Muscle of leg (tissue), 16 donors: Measurements from ENCODE around the gene CCHCR1. TPM values are rescaled to one million over a fixed set of nuclear protein-coding genes. Genes with fewer than 3 reads are reported as not detected.
"Not testable (repeated sequence)": the region's sequence is repeated elsewhere in the genome, so short reads cannot be mapped to it uniquely, and the experiment has no call there.

Source experiments
- DNase-seq: peaks from one replicate; pipeline ENCODE4 v3.0.0; 2013
- H3K27ac ChIP-seq: one replicate; pipeline ENCODE4 v1.5.1; 2013; ENCODE audit warnings: mild to moderate bottlenecking, low read length, control low read depth
- H3K27me3 ChIP-seq: one replicate; pipeline ENCODE4 v1.6.1; 2013; ENCODE audit warnings: low read length; ENCODE audit not compliant: control insufficient read depth, insufficient read depth
- H3K36me3 ChIP-seq: one replicate; pipeline ENCODE4 v1.6.1; 2013; ENCODE audit warnings: low read length; ENCODE audit not compliant: control insufficient read depth, insufficient read depth
- H3K4me1 ChIP-seq: one replicate; pipeline ENCODE4 v1.6.1; 2013; ENCODE audit warnings: low read length; ENCODE audit not compliant: control insufficient read depth, insufficient read depth
- H3K4me3 ChIP-seq: one replicate; pipeline ENCODE4 v1.5.1; 2013; ENCODE audit warnings: low read length, control low read depth
- H3K9me3 ChIP-seq: replicated peaks from 2 replicates; pipeline ENCODE4 v1.6.1; 2013; ENCODE audit warnings: low read depth, low read length; ENCODE audit not compliant: control insufficient read depth
- WGBS: methylation state at CpG from one replicate; pipeline ENCODE4 v1.1.5; 2013; ENCODE audit warnings: missing lambda C conversion rate; ENCODE audit not compliant: insufficient coverage; 5-methylcytosine and 5-hydroxymethylcytosine counted together
- long read RNA-seq, 11 donors: transcript quantifications; one replicate each; lab custom pipeline, GENCODE V29; 2026
- polyA plus RNA-seq, 8 donors: library from polyadenylated mRNA; unstranded; fragments of 120-200 nt; gene quantifications; one replicate each; pipeline versions ENCODE4 v1.2.1 to v1.2.3, GENCODE V29; 2013; ENCODE audit warnings: inconsistent platforms in 1 of 8, low replicate concordance in 1 of 8; ENCODE audit not compliant: insufficient read length in 8 of 8, insufficient read depth in 1 of 8
- total RNA-seq: library from RNA; stranded (reverse); fragments of 120-200 nt; gene quantifications from one replicate; pipeline ENCODE4 v1.2.4, GENCODE V29; 2013

Gene CCHCR1
- 16.4 TPM for total RNA-seq
- 10 to 100 TPM; 15.1 to 21.2 (median 17.6) TPM for polyA plus RNA-seq
- long read RNA-seq, donor 1, result 0 reads
- long read RNA-seq, donor 2, result 0 reads
- long read RNA-seq, donor 3, partial matches to known transcripts, result 0 of 1 reads
- long read RNA-seq, donor 3, other reads (novel, unspliced or antisense), result 0 of 1 reads
- long read RNA-seq, donor 4, result 0 reads
- long read RNA-seq, donor 5, partial matches to known transcripts, result 0 of 1 reads
- long read RNA-seq, donor 5, other reads (novel, unspliced or antisense), result 0 of 1 reads
- long read RNA-seq, donor 6, result 0 reads
- long read RNA-seq, donor 7, partial matches to known transcripts, result 0 of 8 reads
- long read RNA-seq, donor 7, other reads (novel, unspliced or antisense), result 7 of 8 reads
- long read RNA-seq, donor 8, result 0 reads
- long read RNA-seq, donor 9, partial matches to known transcripts, result 0 of 1 reads
- long read RNA-seq, donor 9, other reads (novel, unspliced or antisense), result 0 of 1 reads
- long read RNA-seq, donor 10, result 0 reads
- long read RNA-seq, donor 11, result 0 reads

- H3K27me3 ChIP-seq, result no peaks in the 10 kb centered on the region
- peak within 1 kb of the TSS; percentile 84 for H3K4me3 ChIP-seq
- H3K4me1 ChIP-seq, result peaks cover 17% of the 10 kb centered on the region
- no peak for DNase-seq
- H3K9me3 ChIP-seq, result no peaks in the 10 kb centered on the region
- H3K27ac ChIP-seq, result peak within 1 kb of the TSS; percentile 91
- WGBS, result 3% methylated on average over 14 of the region's 14 CpGs
- peaks cover 27% of the 10 kb centered on the region for H3K36me3 ChIP-seq
These were observed at the start of gene CCHCR1 for GRCh38 chr6:31157513-31158139. Gene CCHCR1, minus strand, starts transcription at chr6:31157802. Its CDS starts 202 bp downstream, at chr6:31157600.

- no peak overlapping the region for H3K4me3 ChIP-seq
- H3K9me3 ChIP-seq, result no peaks in the 10 kb centered on the region
- peaks cover 4% of the 10 kb centered on the region for H3K4me1 ChIP-seq
- WGBS, result 50% methylated on average over 1 of the region's 2 CpGs
- no peak overlapping the region for H3K27ac ChIP-seq
- DNase-seq, result no peak
- H3K27me3 ChIP-seq, result no peaks in the 10 kb centered on the region
- H3K36me3 ChIP-seq, result no peaks in the 10 kb centered on the region
These were observed 48.0 kb upstream of the CCHCR1 start for GRCh38 chr6:31205638-31206037.

- no peak for DNase-seq
- peaks cover 4% of the 10 kb centered on the region for H3K4me1 ChIP-seq
- H3K27ac ChIP-seq, result no peak overlapping the region
- H3K36me3 ChIP-seq, result no peaks in the 10 kb centered on the region
- no peaks in the 10 kb centered on the region for H3K9me3 ChIP-seq
- no peaks in the 10 kb centered on the region for H3K27me3 ChIP-seq
- no peak overlapping the region for H3K4me3 ChIP-seq
- 79% methylated on average over 2 of the region's 4 CpGs for WGBS
These were observed 47.1 kb upstream of the CCHCR1 start for GRCh38 chr6:31204751-31205145.

- no CpG with 5 or more reads among the region's 5 CpGs for WGBS
- no peak for DNase-seq
- Histone ChIP-seq H3K9me3 (no peaks in the 10 kb centered on the region), H3K4me1 (peaks cover 4% of the 10 kb centered on the region), H3K36me3 (no peaks in the 10 kb centered on the region), H3K27me3 (no peaks in the 10 kb centered on the region), H3K4me3 (peak overlapping the region; percentile 2), H3K27ac (peak overlapping the region; percentile 16)
These were observed 45.9 kb upstream of the CCHCR1 start for GRCh38 chr6:31203345-31203979.

- Histone ChIP-seq H3K27ac (no peak overlapping the region), H3K4me1 (peaks cover 9% of the 10 kb centered on the region), H3K36me3 (no peaks in the 10 kb centered on the region), H3K4me3 (no peak overlapping the region), H3K9me3 (no peaks in the 10 kb centered on the region), H3K27me3 (no peaks in the 10 kb centered on the region)
- 49% methylated on average over 3 of the region's 11 CpGs for WGBS
- DNase-seq, result no peak
These were observed 44.9 kb upstream of the CCHCR1 start for GRCh38 chr6:31202259-31203166.

GRCh38 chr6:31199105-31199452 lies 41.5 kb upstream of the CCHCR1 start:
- not testable (repeated sequence) for H3K36me3 ChIP-seq, H3K4me3 ChIP-seq, H3K27me3 ChIP-seq, DNase-seq, H3K27ac ChIP-seq, H3K9me3 ChIP-seq
- no CpG with 5 or more reads among the region's 4 CpGs for WGBS
- H3K4me1 ChIP-seq, result peaks cover 13% of the 10 kb centered on the region

GRCh38 chr6:31197559-31198305 lies 40.1 kb upstream of the CCHCR1 start:
- peak overlapping the region; percentile 96 for H3K27ac ChIP-seq
- H3K4me1 ChIP-seq, result peaks cover 13% of the 10 kb centered on the region
- no peaks in the 10 kb centered on the region for H3K36me3 ChIP-seq
- DNase-seq, result peak; percentile 92
- under 1% methylated on average over 41 of the region's 45 CpGs for WGBS
- peak overlapping the region; percentile 77 for H3K4me3 ChIP-seq
- no peaks in the 10 kb centered on the region for H3K9me3 ChIP-seq
- H3K27me3 ChIP-seq, result no peaks in the 10 kb centered on the region

- peak overlapping the region; percentile 96 for H3K27ac ChIP-seq
- 53% methylated on average over 9 of the region's 25 CpGs for WGBS
- not testable (repeated sequence) for H3K4me1 ChIP-seq
These were observed 38.8 kb upstream of the CCHCR1 start for GRCh38 chr6:31196251-31197022.

More at GRCh38 chr6:31196251-31197022, 38.8 kb upstream of the CCHCR1 start:
- not testable (repeated sequence) for DNase-seq, H3K36me3 ChIP-seq, H3K27me3 ChIP-seq, H3K9me3 ChIP-seq
- peak overlapping the region; percentile 77 for H3K4me3 ChIP-seq
